Suprapubic skin (tissue), 4 donors: Measurements from ENCODE around the gene CYP2D6. TPM values are rescaled to one million over a fixed set of nuclear protein-coding genes. Genes with fewer than 3 reads are reported as not detected.
A peak's percentile ranks its signal among the peaks of the same experiment; 100 is the strongest.
"Not testable (repeated sequence)": the region's sequence is repeated elsewhere in the genome, so short reads cannot be mapped to it uniquely, and the experiment has no call there.

Experiments
- DNase-seq, 2 donors: peaks; one replicate each; pipeline ENCODE4 v3.0.0-alpha.2; 2019; ENCODE audit warnings: low spot score in 2 of 2
- H3K27ac ChIP-seq: fragments of 200-600 bp; sonication (generic); one replicate; pipeline ENCODE4 v1.5.1; 2019
- H3K27me3 ChIP-seq: fragments of 200-600 bp; sonication (generic); one replicate; pipeline ENCODE4 v1.5.1; 2019
- H3K36me3 ChIP-seq: fragments of 200-600 bp; sonication (generic); one replicate; pipeline ENCODE4 v1.5.1; 2019
- H3K4me1 ChIP-seq: fragments of 200-600 bp; sonication (generic); one replicate; pipeline ENCODE4 v1.5.1; 2019
- H3K4me3 ChIP-seq: fragments of 200-600 bp; sonication (generic); one replicate; pipeline ENCODE4 v1.5.1; 2019; ENCODE audit warnings: mild to moderate bottlenecking
- H3K9me3 ChIP-seq: fragments of 200-600 bp; sonication (generic); one replicate; pipeline ENCODE4 v1.5.1; 2019
- CTCF ChIP-seq, 2 donors: fragments of 200-600 bp in 1 of 2; fragments of 450-650 bp in 1 of 2; sonication (generic) in 1 of 2; IDR thresholded peaks; one replicate each; pipeline ENCODE4 v1.5.1; 2016 to 2019; ENCODE audit warnings: antibody characterized with exemption in 2 of 2, mild to moderate bottlenecking in 1 of 2, moderate library complexity in 1 of 2
- EP300 ChIP-seq: sonication (generic); formaldehyde crosslinking; IDR thresholded peaks from one replicate; pipeline ENCODE4 v1.6.1; 2017; ENCODE audit warnings: antibody characterized with exemption
- POLR2A ChIP-seq, 2 donors: fragments of 450-650 bp; IDR thresholded peaks; one replicate each; pipeline ENCODE4 v1.6.1; 2017; ENCODE audit warnings: antibody characterized with exemption in 2 of 2, mild to moderate bottlenecking in 2 of 2, moderate library complexity in 2 of 2
- POLR2AphosphoS5 ChIP-seq, 3 donors: sonication (generic); formaldehyde crosslinking; IDR thresholded peaks; one replicate each; pipeline ENCODE4 v1.6.1; 2017; ENCODE audit warnings: antibody characterized with exemption in 3 of 3
- WGBS: methylation state at CpG from one replicate; pipeline ENCODE4 v1.1.5; 2018; 5-methylcytosine and 5-hydroxymethylcytosine counted together
- total RNA-seq, 4 donors: library from RNA; depleted of rRNA; stranded (reverse); fragments of >200 nt; gene quantifications; one replicate each; pipeline ENCODE4 v1.1.0, GENCODE V29; 2016

CYP2D6 gene
- total RNA-seq, 4 donors from 2014 or later, result 0.72 to 4.7 (median 2.0) TPM

- H3K4me3 ChIP-seq, H3K27ac ChIP-seq, H3K36me3 ChIP-seq, H3K27me3 ChIP-seq, H3K4me1 ChIP-seq, H3K9me3 ChIP-seq: not testable (repeated sequence)
- peak in 1 of 2 donors; percentile 37 for DNase-seq
- 75% methylated on average over 7 of the region's 13 CpGs for WGBS
Measured at GRCh38 chr22:42128007-42128406, 2.6 kb downstream of the CYP2D6 start.

- H3K9me3 ChIP-seq, result no peaks in the 10 kb centered on the region
- DNase-seq, result peak in 1 of 2 donors; percentile 56
- no peaks in the 10 kb centered on the region for H3K27me3 ChIP-seq
- H3K36me3 ChIP-seq, result no peaks in the 10 kb centered on the region
- H3K27ac ChIP-seq, result no peak overlapping the region
- TF ChIP-seq POLR2AphosphoS5 (IDR thresholded peaks at IDR 0.05) (no peak), CTCF (IDR thresholded peaks at IDR 0.05) (no peak), POLR2A (IDR thresholded peaks at IDR 0.05) (no peak), EP300 (no peak)
- 100% methylated on average over 7 of the region's 16 CpGs for whole genome bisulfite sequencing
- H3K4me1 ChIP-seq, result peaks cover 3% of the 10 kb centered on the region
- no peak overlapping the region for H3K4me3 ChIP-seq
Measured at GRCh38 chr22:42127606-42128005, 3.0 kb downstream of the CYP2D6 start.

GRCh38 chr22:42123529-42123928 is 7.1 kb downstream of the CYP2D6 start:
- not testable (repeated sequence) for DNase-seq, H3K27me3 ChIP-seq, H3K9me3 ChIP-seq, H3K4me1 ChIP-seq, H3K27ac ChIP-seq, H3K36me3 ChIP-seq, H3K4me3 ChIP-seq
- no CpG with 5 or more reads among the region's 4 CpGs for WGBS

GRCh38 chr22:42120231-42121021 is 10.2 kb downstream of the CYP2D6 start:
- H3K27ac ChIP-seq, H3K9me3 ChIP-seq, H3K4me3 ChIP-seq, DNase-seq, H3K27me3 ChIP-seq, H3K4me1 ChIP-seq, H3K36me3 ChIP-seq: not testable (repeated sequence)
- 70% methylated on average over 15 of the region's 15 CpGs for WGBS

GRCh38 chr22:42116848-42117424 is 13.7 kb downstream of the CYP2D6 start:
- WGBS, result 94% methylated on average over 4 of the region's 4 CpGs
- no peak overlapping the region for H3K4me3 ChIP-seq
- no peaks in the 10 kb centered on the region for H3K4me1 ChIP-seq
- TF ChIP-seq CTCF (IDR thresholded peaks at IDR 0.05) (no peak), POLR2AphosphoS5 (IDR thresholded peaks at IDR 0.05) (no peak)
- H3K27ac ChIP-seq, result no peak overlapping the region
- no peak for DNase-seq
- no peaks in the 10 kb centered on the region for H3K27me3 ChIP-seq
- no peaks in the 10 kb centered on the region for H3K9me3 ChIP-seq
- H3K36me3 ChIP-seq, result no peaks in the 10 kb centered on the region

- not testable (repeated sequence) for H3K4me1 ChIP-seq, DNase-seq, H3K27ac ChIP-seq, H3K27me3 ChIP-seq, H3K4me3 ChIP-seq, H3K9me3 ChIP-seq, H3K36me3 ChIP-seq
- WGBS, result 83% methylated on average over 6 of the region's 6 CpGs
Measured at GRCh38 chr22:42115420-42115830, 15.2 kb downstream of the CYP2D6 start.

GRCh38 chr22:42114721-42115120 is 15.9 kb downstream of the CYP2D6 start:
- Histone ChIP-seq H3K4me1 (no peaks in the 10 kb centered on the region), H3K27me3 (no peaks in the 10 kb centered on the region), H3K4me3 (no peak overlapping the region), H3K27ac (no peak overlapping the region), H3K36me3 (no peaks in the 10 kb centered on the region), H3K9me3 (no peaks in the 10 kb centered on the region)
- WGBS, result 92% methylated on average over 7 of the region's 7 CpGs
- no peak for DNase-seq
- TF ChIP-seq POLR2A (IDR thresholded peaks at IDR 0.05), result no peak
- TF ChIP-seq CTCF (IDR thresholded peaks at IDR 0.05), result no peak
- TF ChIP-seq EP300, result no peak
- no peak for TF ChIP-seq POLR2AphosphoS5 (IDR thresholded peaks at IDR 0.05)

- H3K4me3 ChIP-seq, DNase-seq, H3K27ac ChIP-seq, H3K4me1 ChIP-seq, H3K36me3 ChIP-seq, H3K9me3 ChIP-seq, H3K27me3 ChIP-seq: not testable (repeated sequence)
- WGBS, result 45% methylated on average over 4 of the region's 4 CpGs
Measured at GRCh38 chr22:42112793-42113192, 17.8 kb downstream of the CYP2D6 start.
